Measurements from ENCODE around the gene VOPP1. TPM values are rescaled to one million over a fixed set of nuclear protein-coding genes. Genes with fewer than 3 reads are reported as not detected.

VOPP1 gene
- total RNA-seq, 4 donors from 2014 or later: 22.1 to 58.9 (median 39.8) TPM

- Histone ChIP-seq H3K36me3 (no peaks in the 10 kb centered on the region), H3K27me3 (no peaks in the 10 kb centered on the region), H3K4me3 (no peak overlapping the region), H3K27ac (no peak overlapping the region), H3K4me1 (peaks cover 0 to 14% of the 10 kb centered on the region in 2 donors), H3K9me3 (no peaks in the 10 kb centered on the region)
- TF ChIP-seq POLR2A (IDR thresholded peaks at IDR 0.05) (no peak), CTCF (IDR thresholded peaks at IDR 0.05) (no peak)
- intact Hi-C loops (cut with DNase I; ENCODE audit: low total_unique reads): no loop called here
- no peak for DNase-seq
Measured at GRCh38 chr7:55489552-55489951, 82.8 kb downstream of the VOPP1 start.

- intact Hi-C loops (cut with DNase I; ENCODE audit: low total_unique reads): no loop called here
- Histone ChIP-seq H3K27me3 (no peaks in the 10 kb centered on the region), H3K4me3 (no peak overlapping the region), H3K9me3 (no peaks in the 10 kb centered on the region), H3K36me3 (no peaks in the 10 kb centered on the region), H3K27ac (no peak overlapping the region), H3K4me1 (peaks cover 0 to 14% of the 10 kb centered on the region in 2 donors)
- DNase-seq: no peak
- no peak for TF ChIP-seq CTCF (IDR thresholded peaks at IDR 0.05)
- TF ChIP-seq POLR2A (IDR thresholded peaks at IDR 0.05): no peak
Measured at GRCh38 chr7:55488804-55489340, 83.4 kb downstream of the VOPP1 start.

- Histone ChIP-seq H3K27me3 (no peaks in the 10 kb centered on the region), H3K4me3 (no peak overlapping the region), H3K27ac (no peak overlapping the region), H3K4me1 (peaks cover 0 to 14% of the 10 kb centered on the region in 2 donors), H3K9me3 (no peaks in the 10 kb centered on the region), H3K36me3 (no peaks in the 10 kb centered on the region)
- intact Hi-C loops (cut with DNase I; ENCODE audit: low total_unique reads): no loop called here
- TF ChIP-seq POLR2A (IDR thresholded peaks at IDR 0.05) (no peak), CTCF (IDR thresholded peaks at IDR 0.05) (no peak)
- no peak for DNase-seq
Measured at GRCh38 chr7:55488216-55488615, 84.1 kb downstream of the VOPP1 start.

- Histone ChIP-seq H3K9me3 (no peaks in the 10 kb centered on the region), H3K36me3 (no peaks in the 10 kb centered on the region), H3K4me3 (no peak overlapping the region), H3K4me1 (peaks cover 0 to 14% of the 10 kb centered on the region in 2 donors), H3K27ac (peak overlapping the region in 1 of 2 donors; percentile 52), H3K27me3 (no peaks in the 10 kb centered on the region)
- intact Hi-C loops (cut with DNase I; ENCODE audit: low total_unique reads): no loop called here
- no peak for TF ChIP-seq POLR2A (IDR thresholded peaks at IDR 0.05)
- no peak for TF ChIP-seq CTCF (IDR thresholded peaks at IDR 0.05)
- peak in 1 of 2 donors; percentile 43 for DNase-seq
Measured at GRCh38 chr7:55486991-55487390, 85.3 kb downstream of the VOPP1 start.

- no peak for TF ChIP-seq CTCF (IDR thresholded peaks at IDR 0.05)
- no peak for TF ChIP-seq POLR2A (IDR thresholded peaks at IDR 0.05)
- DNase-seq: no peak
- Histone ChIP-seq H3K4me3 (no peak overlapping the region), H3K9me3 (no peaks in the 10 kb centered on the region), H3K4me1 (peaks cover 0 to 14% of the 10 kb centered on the region in 2 donors), H3K27ac (peak overlapping the region in 1 of 2 donors; percentile 52), H3K27me3 (no peaks in the 10 kb centered on the region), H3K36me3 (no peaks in the 10 kb centered on the region)
- intact Hi-C loops (cut with DNase I; ENCODE audit: low total_unique reads): no loop called here
Measured at GRCh38 chr7:55486192-55486590, 86.1 kb downstream of the VOPP1 start.

All from uterus (tissue), 4 donors.